Smooth muscle cell (in vitro differentiated cells): ENCODE measurements around the gene HDAC4. TPM values are rescaled to one million over a fixed set of nuclear protein-coding genes. Genes with fewer than 3 reads are reported as not detected.

Experiments used
- DNase-seq: peaks from one replicate; lab custom pipeline; 2025; ENCODE audit not compliant: unreplicated experiment; lab: John Stamatoyannopoulos, UW
- H2AFZ ChIP-seq: fragments of 200-600 bp; sonication (generic); 2 replicates; pipeline ENCODE4 v1.6.0; 2016; ENCODE audit warnings: antibody characterized with exemption, low read depth, mild to moderate bottlenecking
- H3F3A ChIP-seq: fragments of 200-600 bp; sonication (generic); 2 replicates; pipeline ENCODE4 v1.6.0; 2017; ENCODE audit warnings: antibody characterized with exemption, low read depth
- H3K27ac ChIP-seq: fragments of 200-600 bp; sonication (generic); 2 replicates; pipeline ENCODE4 v1.5.1; 2016; ENCODE audit warnings: low read depth, mild to moderate bottlenecking
- H3K27me3 ChIP-seq: fragments of 200-600 bp; sonication (generic); 2 replicates; pipeline ENCODE4 v1.6.1; 2016; ENCODE audit warnings: low read depth, mild to moderate bottlenecking
- H3K36me3 ChIP-seq: fragments of 200-600 bp; sonication (generic); 2 replicates; pipeline ENCODE4 v1.5.1; 2016; ENCODE audit warnings: low read depth
- H3K4me1 ChIP-seq: fragments of 200-600 bp; sonication (generic); 2 replicates; pipeline ENCODE4 v1.5.1; 2016; ENCODE audit warnings: low read depth
- H3K4me2 ChIP-seq: fragments of 200-600 bp; sonication (generic); 2 replicates; pipeline ENCODE4 v1.6.0; 2016; ENCODE audit warnings: mild to moderate bottlenecking
- H3K4me3 ChIP-seq: fragments of 200-600 bp; sonication (generic); 2 replicates; pipeline ENCODE4 v1.5.1; 2016; ENCODE audit warnings: mild to moderate bottlenecking
- H3K79me2 ChIP-seq: fragments of 200-600 bp; sonication (generic); 2 replicates; pipeline ENCODE4 v1.6.0; 2016; ENCODE audit warnings: low read depth, mild to moderate bottlenecking
- H3K9ac ChIP-seq: fragments of 200-600 bp; sonication (generic); 2 replicates; pipeline ENCODE4 v1.6.0; 2016; ENCODE audit warnings: low read depth
- H3K9me3 ChIP-seq: fragments of 200-600 bp; sonication (generic); replicated peaks from 2 replicates; pipeline ENCODE4 v1.5.1; 2016; ENCODE audit warnings: low read depth
- H4K20me1 ChIP-seq: fragments of 200-600 bp; sonication (generic); 2 replicates; pipeline ENCODE4 v1.6.0; 2016; ENCODE audit warnings: low read depth
- WGBS: methylation state at CpG from one replicate; pipeline ENCODE4 v1.1.7; 2016; ENCODE audit warnings: low lambda C conversion rate; 5-methylcytosine and 5-hydroxymethylcytosine counted together
- polyA plus RNA-seq: library from polyadenylated mRNA; unstranded; fragments of >200 nt; fragmentation: Nextera tagmentation; extraction: Ambion mirVana; gene quantifications from 2 replicates; pipeline ENCODE4 v1.2.1, GENCODE V29; 2016
- total RNA-seq: library from RNA; depleted of rRNA; stranded (reverse); fragments of >200 nt; gene quantifications from 2 replicates; pipeline ENCODE4 v1.2.3, GENCODE V29; 2014
- TF ChIP-seq, protein P1 (sequence below): fragments of 200-600 bp; sonication (generic); IDR thresholded peaks from 2 replicates; pipeline ENCODE4 v1.5.1; 2017; ENCODE audit warnings: borderline replicate concordance, mild to moderate bottlenecking, antibody characterized with exemption; ENCODE audit not compliant: insufficient read depth, poor library complexity, severe bottlenecking

Gene HDAC4
- total and polyA plus RNA-seq, 2 experiments from 2014 or later = 6.2 to 35.7 TPM

DNA sequence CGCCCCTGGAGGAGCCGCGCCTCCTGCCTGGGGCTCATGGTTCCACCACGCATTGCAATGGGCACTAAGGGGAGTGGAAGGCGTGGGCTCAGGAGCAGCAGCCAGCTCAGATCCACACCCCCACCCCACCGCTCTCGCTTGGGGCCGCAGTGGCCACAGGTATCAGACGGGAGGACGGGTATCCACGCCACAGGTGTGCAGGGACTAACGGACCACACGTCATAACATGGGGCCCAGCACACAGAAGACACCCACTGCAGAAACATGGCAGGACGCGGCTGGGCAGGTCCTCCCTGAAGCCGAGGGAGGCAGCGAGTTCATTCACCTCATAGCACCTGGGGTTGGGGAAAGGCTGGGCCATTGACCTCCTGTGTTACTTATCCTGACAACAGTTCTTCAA is 13.0 kb downstream of the HDAC4 start:
- no peak for DNase-seq
- Histone ChIP-seq H3K4me3 (no peak overlapping the region), H3K4me1 (no peaks in the 10 kb centered on the region), H3K4me2 (no peak overlapping the region), H2AFZ (no peak overlapping the region), H3K9me3 (no peaks in the 10 kb centered on the region), H3F3A (no peaks in the 10 kb centered on the region), H3K27ac (no peak overlapping the region), H3K36me3 (no peaks in the 10 kb centered on the region), H3K79me2 (peaks cover 22% of the 10 kb centered on the region), H3K27me3 (no peaks in the 10 kb centered on the region), H4K20me1 (peaks cover 95% of the 10 kb centered on the region), H3K9ac (no peak overlapping the region)
- TF ChIP-seq, protein P1, sequence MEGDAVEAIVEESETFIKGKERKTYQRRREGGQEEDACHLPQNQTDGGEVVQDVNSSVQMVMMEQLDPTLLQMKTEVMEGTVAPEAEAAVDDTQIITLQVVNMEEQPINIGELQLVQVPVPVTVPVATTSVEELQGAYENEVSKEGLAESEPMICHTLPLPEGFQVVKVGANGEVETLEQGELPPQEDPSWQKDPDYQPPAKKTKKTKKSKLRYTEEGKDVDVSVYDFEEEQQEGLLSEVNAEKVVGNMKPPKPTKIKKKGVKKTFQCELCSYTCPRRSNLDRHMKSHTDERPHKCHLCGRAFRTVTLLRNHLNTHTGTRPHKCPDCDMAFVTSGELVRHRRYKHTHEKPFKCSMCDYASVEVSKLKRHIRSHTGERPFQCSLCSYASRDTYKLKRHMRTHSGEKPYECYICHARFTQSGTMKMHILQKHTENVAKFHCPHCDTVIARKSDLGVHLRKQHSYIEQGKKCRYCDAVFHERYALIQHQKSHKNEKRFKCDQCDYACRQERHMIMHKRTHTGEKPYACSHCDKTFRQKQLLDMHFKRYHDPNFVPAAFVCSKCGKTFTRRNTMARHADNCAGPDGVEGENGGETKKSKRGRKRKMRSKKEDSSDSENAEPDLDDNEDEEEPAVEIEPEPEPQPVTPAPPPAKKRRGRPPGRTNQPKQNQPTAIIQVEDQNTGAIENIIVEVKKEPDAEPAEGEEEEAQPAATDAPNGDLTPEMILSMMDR = no peak
- 91% methylated on average over 17 of the region's 17 CpGs for WGBS

DNA sequence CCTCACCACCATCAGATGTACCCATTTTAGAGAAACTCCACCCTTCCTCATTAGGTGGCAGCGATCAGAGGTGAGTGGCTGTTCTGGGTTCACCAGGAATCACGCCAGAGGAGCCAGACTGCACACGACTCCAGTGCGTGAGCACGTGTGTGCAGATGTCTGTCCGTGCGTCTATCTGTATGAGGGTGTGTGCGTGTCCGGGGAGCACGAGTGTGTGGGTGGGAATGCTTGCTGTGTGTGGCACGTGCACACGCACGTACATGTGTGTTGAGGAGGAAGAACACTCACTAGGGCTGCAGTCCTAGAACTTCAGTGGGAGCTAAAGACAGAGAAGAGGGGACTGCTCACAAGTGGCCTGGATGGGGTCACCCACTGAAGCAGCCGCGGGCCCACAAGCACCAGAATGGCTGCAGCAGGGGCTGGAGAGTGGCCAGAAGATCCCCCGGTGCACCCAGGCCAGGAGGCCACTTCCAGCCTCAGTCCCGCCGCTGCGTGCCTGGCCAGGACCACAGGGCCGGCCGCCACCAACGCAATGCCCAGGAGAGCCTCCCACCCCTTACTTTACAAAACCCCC is 13.9 kb downstream of the HDAC4 start:
- H3F3A ChIP-seq = no peaks in the 10 kb centered on the region
- no peak overlapping the region for H3K4me3 ChIP-seq
- no peak for DNase-seq
- H3K79me2 ChIP-seq = peaks cover 20% of the 10 kb centered on the region
- H3K27me3 ChIP-seq = no peaks in the 10 kb centered on the region
- TF ChIP-seq, protein P1 = no peak
- H3K4me1 ChIP-seq = no peaks in the 10 kb centered on the region
- no peaks in the 10 kb centered on the region for H3K36me3 ChIP-seq
- H3K9me3 ChIP-seq = no peaks in the 10 kb centered on the region
- H3K4me2 ChIP-seq = no peak overlapping the region
- WGBS = 99% methylated on average over 19 of the region's 22 CpGs
- no peak overlapping the region for H3K27ac ChIP-seq
- no peak overlapping the region for H3K9ac ChIP-seq
- no peak overlapping the region for H2AFZ ChIP-seq
- peaks cover 95% of the 10 kb centered on the region for H4K20me1 ChIP-seq

DNA sequence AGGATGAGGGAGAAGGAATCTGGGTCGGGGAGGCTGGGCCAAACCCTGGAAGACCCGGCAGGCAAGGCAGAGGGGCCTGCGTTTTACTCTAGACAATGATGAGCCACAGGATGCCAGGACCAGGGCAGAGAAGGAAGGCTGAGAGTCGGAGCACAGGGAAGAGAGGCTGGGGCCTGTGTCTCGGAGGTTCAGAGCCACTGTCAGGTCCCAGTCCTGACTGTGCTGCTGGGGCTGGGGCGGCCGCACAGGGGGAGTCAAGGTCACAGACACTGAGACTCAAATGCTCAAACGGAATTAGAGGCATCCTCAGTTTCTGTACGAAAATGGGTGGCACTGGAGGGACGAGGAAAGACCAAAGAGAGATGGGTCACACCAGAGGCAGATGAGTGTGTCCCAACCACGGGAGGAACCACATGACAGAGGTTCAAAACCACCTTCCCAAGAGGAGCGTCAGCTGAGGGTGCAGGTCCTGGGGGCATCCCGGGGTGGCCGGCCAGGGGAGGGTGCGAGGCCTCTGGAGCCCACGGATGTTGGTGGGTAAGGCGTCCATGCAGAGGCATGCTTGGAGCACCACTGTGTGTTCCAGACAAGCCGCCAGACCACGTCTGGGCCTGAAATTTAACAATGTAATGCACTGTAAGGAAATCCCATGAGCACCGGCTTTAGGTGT is 14.7 kb downstream of the HDAC4 start:
- no peak overlapping the region for H3K27ac ChIP-seq
- no peak overlapping the region for H3K9ac ChIP-seq
- DNase-seq = no peak
- no peak overlapping the region for H3K4me2 ChIP-seq
- H3K27me3 ChIP-seq = no peaks in the 10 kb centered on the region
- TF ChIP-seq, protein P1 = no peak
- H3K4me3 ChIP-seq = no peak overlapping the region
- no peaks in the 10 kb centered on the region for H3K36me3 ChIP-seq
- H3F3A ChIP-seq = no peaks in the 10 kb centered on the region
- peaks cover 95% of the 10 kb centered on the region for H4K20me1 ChIP-seq
- no peaks in the 10 kb centered on the region for H3K4me1 ChIP-seq
- WGBS = 91% methylated on average over 20 of the region's 20 CpGs
- no peak overlapping the region for H2AFZ ChIP-seq
- no peaks in the 10 kb centered on the region for H3K9me3 ChIP-seq
- H3K79me2 ChIP-seq = peaks cover 22% of the 10 kb centered on the region
